Measurements from ENCODE around the gene CNTNAP2. TPM values are rescaled to one million over a fixed set of nuclear protein-coding genes. Genes with fewer than 3 reads are reported as not detected.

CNTNAP2 gene
- polyA plus RNA-seq, 2 donors: 0.41 to 0.48 TPM

GRCh38 chr7:147982307-147982706, 1865.7 kb downstream of the CNTNAP2 start:
- Histone ChIP-seq H3K27ac (ENCODE audit: low read depth in 2 of 2, low read length in 1 of 2) (no peak overlapping the region), H3K4me3 (ENCODE audit: low read depth in 1 of 2, low read length in 2 of 2) (no peak overlapping the region), H3K4me1 (ENCODE audit: control insufficient read depth in 2 of 2, insufficient read depth in 2 of 2, low read length in 1 of 2) (no peaks in the 10 kb centered on the region), H3K36me3 (ENCODE audit: control insufficient read depth in 2 of 2, insufficient read depth in 2 of 2, low read length in 1 of 2) (no peaks in the 10 kb centered on the region), H3K9me3 (ENCODE audit: control insufficient read depth in 2 of 2, insufficient read depth in 1 of 2, low read depth in 1 of 2, low read length in 1 of 2) (peaks cover 0 to 2% of the 10 kb centered on the region in 2 donors), H3K27me3 (ENCODE audit: control insufficient read depth in 1 of 2, insufficient read depth in 2 of 2, low read length in 2 of 2) (no peaks in the 10 kb centered on the region)
- 47 to 58% methylated on average over 1 of the region's 1 CpG for WGBS, 2 donors

- 60 to 61% methylated on average over 2 of the region's 2 CpGs for WGBS, 2 donors
- Histone ChIP-seq H3K27ac (ENCODE audit: low read depth in 2 of 2, low read length in 1 of 2) (no peak overlapping the region), H3K4me3 (ENCODE audit: low read depth in 1 of 2, low read length in 2 of 2) (no peak overlapping the region), H3K4me1 (ENCODE audit: control insufficient read depth in 2 of 2, insufficient read depth in 2 of 2, low read length in 1 of 2) (no peaks in the 10 kb centered on the region), H3K27me3 (ENCODE audit: control insufficient read depth in 1 of 2, insufficient read depth in 2 of 2, low read length in 2 of 2) (no peaks in the 10 kb centered on the region), H3K9me3 (ENCODE audit: control insufficient read depth in 2 of 2, insufficient read depth in 1 of 2, low read depth in 1 of 2, low read length in 1 of 2) (peaks cover 0 to 2% of the 10 kb centered on the region in 2 donors), H3K36me3 (ENCODE audit: control insufficient read depth in 2 of 2, insufficient read depth in 2 of 2, low read length in 1 of 2) (no peaks in the 10 kb centered on the region)
Observed at GRCh38 chr7:147984265-147984664, 1867.7 kb downstream of the CNTNAP2 start.

- 61 to 67% methylated on average over 1 of the region's 1 CpG for WGBS, 2 donors
- Histone ChIP-seq H3K4me1 (ENCODE audit: control insufficient read depth in 2 of 2, insufficient read depth in 2 of 2, low read length in 1 of 2) (no peaks in the 10 kb centered on the region), H3K9me3 (ENCODE audit: control insufficient read depth in 2 of 2, insufficient read depth in 1 of 2, low read depth in 1 of 2, low read length in 1 of 2) (peaks cover 0 to 2% of the 10 kb centered on the region in 2 donors), H3K27me3 (ENCODE audit: control insufficient read depth in 1 of 2, insufficient read depth in 2 of 2, low read length in 2 of 2) (no peaks in the 10 kb centered on the region), H3K36me3 (ENCODE audit: control insufficient read depth in 2 of 2, insufficient read depth in 2 of 2, low read length in 1 of 2) (no peaks in the 10 kb centered on the region), H3K4me3 (ENCODE audit: low read depth in 1 of 2, low read length in 2 of 2) (no peak overlapping the region), H3K27ac (ENCODE audit: low read depth in 2 of 2, low read length in 1 of 2) (no peak overlapping the region)
Observed at GRCh38 chr7:147990079-147990478, 1873.5 kb downstream of the CNTNAP2 start.

GRCh38 chr7:147990942-147991341, 1874.3 kb downstream of the CNTNAP2 start:
- WGBS, 2 donors: 48 to 57% methylated on average over 2 of the region's 2 CpGs
- H3K27me3 ChIP-seq (ENCODE audit: control insufficient read depth in 1 of 2, insufficient read depth in 2 of 2, low read length in 2 of 2): no peaks in the 10 kb centered on the region
- H3K4me3 ChIP-seq (ENCODE audit: low read depth in 1 of 2, low read length in 2 of 2): no peak overlapping the region
- H3K9me3 ChIP-seq (ENCODE audit: control insufficient read depth in 2 of 2, insufficient read depth in 1 of 2, low read depth in 1 of 2, low read length in 1 of 2): peaks cover 0 to 2% of the 10 kb centered on the region in 2 donors
- no peaks in the 10 kb centered on the region for H3K36me3 ChIP-seq (ENCODE audit: control insufficient read depth in 2 of 2, insufficient read depth in 2 of 2, low read length in 1 of 2)
- H3K4me1 ChIP-seq (ENCODE audit: control insufficient read depth in 2 of 2, insufficient read depth in 2 of 2, low read length in 1 of 2): no peaks in the 10 kb centered on the region
- no peak overlapping the region for H3K27ac ChIP-seq (ENCODE audit: low read depth in 2 of 2, low read length in 1 of 2)

GRCh38 chr7:147992698-147993097, 1876.1 kb downstream of the CNTNAP2 start:
- no peaks in the 10 kb centered on the region for H3K4me1 ChIP-seq (ENCODE audit: control insufficient read depth in 2 of 2, insufficient read depth in 2 of 2, low read length in 1 of 2)

GRCh38 chr7:147997636-147998035, 1881.0 kb downstream of the CNTNAP2 start:
- Histone ChIP-seq H3K9me3 (ENCODE audit: control insufficient read depth in 2 of 2, insufficient read depth in 1 of 2, low read depth in 1 of 2, low read length in 1 of 2) (no peaks in the 10 kb centered on the region), H3K36me3 (ENCODE audit: control insufficient read depth in 2 of 2, insufficient read depth in 2 of 2, low read length in 1 of 2) (no peaks in the 10 kb centered on the region), H3K27ac (ENCODE audit: low read depth in 2 of 2, low read length in 1 of 2) (no peak overlapping the region), H3K4me1 (ENCODE audit: control insufficient read depth in 2 of 2, insufficient read depth in 2 of 2, low read length in 1 of 2) (no peaks in the 10 kb centered on the region), H3K4me3 (ENCODE audit: low read depth in 1 of 2, low read length in 2 of 2) (no peak overlapping the region), H3K27me3 (ENCODE audit: control insufficient read depth in 1 of 2, insufficient read depth in 2 of 2, low read length in 2 of 2) (no peaks in the 10 kb centered on the region)
- 93 to 95% methylated on average over 10 of the region's 10 CpGs for WGBS, 2 donors

More at GRCh38 chr7:147992698-147993097, 1876.1 kb downstream of the CNTNAP2 start:
- no peak overlapping the region for H3K4me3 ChIP-seq (ENCODE audit: low read depth in 1 of 2, low read length in 2 of 2)
- no peaks in the 10 kb centered on the region for H3K36me3 ChIP-seq (ENCODE audit: control insufficient read depth in 2 of 2, insufficient read depth in 2 of 2, low read length in 1 of 2)
- no peak overlapping the region for H3K27ac ChIP-seq (ENCODE audit: low read depth in 2 of 2, low read length in 1 of 2)
- 83 to 89% methylated on average over 2 of the region's 2 CpGs for WGBS, 2 donors
- no peaks in the 10 kb centered on the region for H3K9me3 ChIP-seq (ENCODE audit: control insufficient read depth in 2 of 2, insufficient read depth in 1 of 2, low read depth in 1 of 2, low read length in 1 of 2)
- no peaks in the 10 kb centered on the region for H3K27me3 ChIP-seq (ENCODE audit: control insufficient read depth in 1 of 2, insufficient read depth in 2 of 2, low read length in 2 of 2)

- H3K4me3 ChIP-seq (ENCODE audit: low read depth in 1 of 2, low read length in 2 of 2): no peak overlapping the region
- no peaks in the 10 kb centered on the region for H3K27me3 ChIP-seq (ENCODE audit: control insufficient read depth in 1 of 2, insufficient read depth in 2 of 2, low read length in 2 of 2)
- 83 to 86% methylated on average over 4 of the region's 4 CpGs for WGBS, 2 donors
- no peaks in the 10 kb centered on the region for H3K9me3 ChIP-seq (ENCODE audit: control insufficient read depth in 2 of 2, insufficient read depth in 1 of 2, low read depth in 1 of 2, low read length in 1 of 2)
- no peak overlapping the region for H3K27ac ChIP-seq (ENCODE audit: low read depth in 2 of 2, low read length in 1 of 2)
- H3K36me3 ChIP-seq (ENCODE audit: control insufficient read depth in 2 of 2, insufficient read depth in 2 of 2, low read length in 1 of 2): no peaks in the 10 kb centered on the region
- no peaks in the 10 kb centered on the region for H3K4me1 ChIP-seq (ENCODE audit: control insufficient read depth in 2 of 2, insufficient read depth in 2 of 2, low read length in 1 of 2)
Observed at GRCh38 chr7:147999962-148000361, 1883.4 kb downstream of the CNTNAP2 start.

- 71 to 75% methylated on average over 1 of the region's 1 CpG for WGBS, 2 donors
- Histone ChIP-seq H3K9me3 (ENCODE audit: control insufficient read depth in 2 of 2, insufficient read depth in 1 of 2, low read depth in 1 of 2, low read length in 1 of 2) (no peaks in the 10 kb centered on the region), H3K27ac (ENCODE audit: low read depth in 2 of 2, low read length in 1 of 2) (no peak overlapping the region), H3K27me3 (ENCODE audit: control insufficient read depth in 1 of 2, insufficient read depth in 2 of 2, low read length in 2 of 2) (no peaks in the 10 kb centered on the region), H3K36me3 (ENCODE audit: control insufficient read depth in 2 of 2, insufficient read depth in 2 of 2, low read length in 1 of 2) (no peaks in the 10 kb centered on the region), H3K4me3 (ENCODE audit: low read depth in 1 of 2, low read length in 2 of 2) (no peak overlapping the region), H3K4me1 (ENCODE audit: control insufficient read depth in 2 of 2, insufficient read depth in 2 of 2, low read length in 1 of 2) (no peaks in the 10 kb centered on the region)
Observed at GRCh38 chr7:148011753-148012152, 1895.2 kb downstream of the CNTNAP2 start.

- H3K36me3 ChIP-seq (ENCODE audit: control insufficient read depth in 2 of 2, insufficient read depth in 2 of 2, low read length in 1 of 2): no peaks in the 10 kb centered on the region
- 66 to 72% methylated on average over 6 of the region's 6 CpGs for WGBS, 2 donors
- H3K9me3 ChIP-seq (ENCODE audit: control insufficient read depth in 2 of 2, insufficient read depth in 1 of 2, low read depth in 1 of 2, low read length in 1 of 2): no peaks in the 10 kb centered on the region
- no peaks in the 10 kb centered on the region for H3K27me3 ChIP-seq (ENCODE audit: control insufficient read depth in 1 of 2, insufficient read depth in 2 of 2, low read length in 2 of 2)
- H3K4me1 ChIP-seq (ENCODE audit: control insufficient read depth in 2 of 2, insufficient read depth in 2 of 2, low read length in 1 of 2): no peaks in the 10 kb centered on the region
- H3K4me3 ChIP-seq (ENCODE audit: low read depth in 1 of 2, low read length in 2 of 2): no peak overlapping the region
- H3K27ac ChIP-seq (ENCODE audit: low read depth in 2 of 2, low read length in 1 of 2): no peak overlapping the region
Observed at GRCh38 chr7:148014001-148014400, 1897.4 kb downstream of the CNTNAP2 start.

- Histone ChIP-seq H3K36me3 (ENCODE audit: control insufficient read depth in 2 of 2, insufficient read depth in 2 of 2, low read length in 1 of 2) (no peaks in the 10 kb centered on the region), H3K27me3 (ENCODE audit: control insufficient read depth in 1 of 2, insufficient read depth in 2 of 2, low read length in 2 of 2) (no peaks in the 10 kb centered on the region), H3K4me1 (ENCODE audit: control insufficient read depth in 2 of 2, insufficient read depth in 2 of 2, low read length in 1 of 2) (no peaks in the 10 kb centered on the region), H3K27ac (ENCODE audit: low read depth in 2 of 2, low read length in 1 of 2) (no peak overlapping the region), H3K9me3 (ENCODE audit: control insufficient read depth in 2 of 2, insufficient read depth in 1 of 2, low read depth in 1 of 2, low read length in 1 of 2) (no peaks in the 10 kb centered on the region), H3K4me3 (ENCODE audit: low read depth in 1 of 2, low read length in 2 of 2) (no peak overlapping the region)
- 36 to 58% methylated on average over 4 of the region's 4 CpGs for WGBS, 2 donors
Observed at GRCh38 chr7:148014541-148014940, 1897.9 kb downstream of the CNTNAP2 start.
